Large intestine (tissue), 3 donors: ENCODE results near the gene TMEM175. TPM values are rescaled to one million over a fixed set of nuclear protein-coding genes. Genes with fewer than 3 reads are reported as not detected.

Source experiments
- DNase-seq, 2 donors: peaks; one replicate each; pipeline versions ENCODE4 v3.0.0 to v3.0.0-alpha.2; 2013
- H3K27ac ChIP-seq: one replicate; pipeline ENCODE4 v1.5.1; 2013; ENCODE audit warnings: low read length
- H3K27me3 ChIP-seq: 2 replicates; pipeline ENCODE4 v1.6.1; 2013; ENCODE audit warnings: low read length; ENCODE audit not compliant: control insufficient read depth, insufficient read depth
- H3K36me3 ChIP-seq: 2 replicates; pipeline ENCODE4 v1.6.1; 2013; ENCODE audit warnings: low read length; ENCODE audit not compliant: control insufficient read depth, insufficient read depth
- H3K4me1 ChIP-seq: one replicate; pipeline ENCODE4 v1.6.1; 2013; ENCODE audit warnings: low read length; ENCODE audit not compliant: control insufficient read depth, insufficient read depth
- H3K4me3 ChIP-seq: one replicate; pipeline ENCODE4 v1.5.1; 2013; ENCODE audit warnings: low read length
- H3K9me3 ChIP-seq: one replicate; pipeline ENCODE4 v1.6.1; 2013; ENCODE audit warnings: mild to moderate bottlenecking, low read depth, low read length, moderate library complexity; ENCODE audit not compliant: control insufficient read depth
- WGBS: methylation state at CpG from one replicate; pipeline ENCODE4 v1.1.5; 2013; ENCODE audit warnings: low lambda C conversion rate; ENCODE audit not compliant: insufficient coverage; 5-methylcytosine and 5-hydroxymethylcytosine counted together
- polyA plus RNA-seq: library from polyadenylated mRNA; unstranded; fragments of 120-200 nt; gene quantifications from one replicate; pipeline ENCODE4 v1.2.1, GENCODE V29; 2013

The TMEM175 gene
- polyA plus RNA-seq, 1 donor = 28.4 TPM

- H3K4me3 ChIP-seq = no peak overlapping the region
- H3K27ac ChIP-seq = no peak overlapping the region
- H3K4me1 ChIP-seq = no peaks in the 10 kb centered on the region
- H3K27me3 ChIP-seq = no peaks in the 10 kb centered on the region
- no CpG with 5 or more reads among the region's 35 CpGs for WGBS
- H3K9me3 ChIP-seq = peaks cover 8% of the 10 kb centered on the region
- no peak for DNase-seq
- peaks cover 51% of the 10 kb centered on the region for H3K36me3 ChIP-seq
Measured at GRCh38 chr4:907691-908425, 24.4 kb upstream of the TMEM175 start.

DNA sequence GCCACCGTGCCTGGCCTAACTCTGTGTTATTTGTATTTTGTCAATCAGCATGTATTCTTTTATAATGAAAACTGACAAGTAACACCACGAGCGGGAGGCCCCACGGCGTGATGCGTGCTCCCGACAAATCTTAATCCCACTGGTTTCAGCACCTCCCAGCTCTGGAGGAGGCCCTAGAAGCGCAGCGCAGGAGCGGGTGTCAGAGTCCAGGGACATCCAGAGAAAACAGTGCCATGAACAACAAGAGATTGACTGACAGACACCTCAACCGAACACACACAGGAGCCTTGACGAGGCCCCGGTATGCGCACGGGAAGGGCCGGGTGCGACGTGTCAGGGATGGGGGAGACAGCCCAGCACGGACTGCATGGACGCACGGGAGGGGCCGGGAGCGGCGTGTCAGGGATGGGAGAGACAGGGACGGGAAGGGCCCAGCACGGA lies 23.1 kb upstream of the TMEM175 start:
- no peak overlapping the region for H3K4me3 ChIP-seq
- no peak for DNase-seq
- peaks cover 8% of the 10 kb centered on the region for H3K9me3 ChIP-seq
- 100% methylated on average over 3 of the region's 26 CpGs for WGBS
- peaks cover 47% of the 10 kb centered on the region for H3K36me3 ChIP-seq
- no peak overlapping the region for H3K27ac ChIP-seq
- no peaks in the 10 kb centered on the region for H3K27me3 ChIP-seq
- no peaks in the 10 kb centered on the region for H3K4me1 ChIP-seq

DNA sequence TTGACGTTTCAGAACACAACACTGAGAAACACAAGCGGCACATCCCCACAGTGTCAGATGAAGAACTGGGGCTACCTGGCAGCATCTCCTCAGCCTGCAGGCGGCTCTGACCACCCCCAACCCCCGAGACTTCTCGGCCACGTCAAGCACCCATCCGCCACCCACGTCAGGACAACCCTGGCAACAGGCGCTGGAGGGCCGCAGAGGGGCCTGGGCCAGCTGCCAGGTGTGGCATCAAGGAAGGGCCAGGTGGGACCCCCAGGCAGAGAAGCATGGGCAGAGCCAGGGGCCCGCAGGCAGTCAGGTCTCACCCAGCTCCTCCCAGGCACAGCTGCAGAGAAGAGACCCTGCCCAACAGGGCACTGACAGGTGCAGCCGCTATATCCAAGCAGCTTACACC lies 22.4 kb upstream of the TMEM175 start:
- no peaks in the 10 kb centered on the region for H3K4me1 ChIP-seq
- no peak overlapping the region for H3K27ac ChIP-seq
- H3K4me3 ChIP-seq = no peak overlapping the region
- H3K9me3 ChIP-seq = peaks cover 8% of the 10 kb centered on the region
- H3K36me3 ChIP-seq = peaks cover 47% of the 10 kb centered on the region
- no peak for DNase-seq
- no peaks in the 10 kb centered on the region for H3K27me3 ChIP-seq
- no CpG with 5 or more reads among the region's 12 CpGs for WGBS

DNA sequence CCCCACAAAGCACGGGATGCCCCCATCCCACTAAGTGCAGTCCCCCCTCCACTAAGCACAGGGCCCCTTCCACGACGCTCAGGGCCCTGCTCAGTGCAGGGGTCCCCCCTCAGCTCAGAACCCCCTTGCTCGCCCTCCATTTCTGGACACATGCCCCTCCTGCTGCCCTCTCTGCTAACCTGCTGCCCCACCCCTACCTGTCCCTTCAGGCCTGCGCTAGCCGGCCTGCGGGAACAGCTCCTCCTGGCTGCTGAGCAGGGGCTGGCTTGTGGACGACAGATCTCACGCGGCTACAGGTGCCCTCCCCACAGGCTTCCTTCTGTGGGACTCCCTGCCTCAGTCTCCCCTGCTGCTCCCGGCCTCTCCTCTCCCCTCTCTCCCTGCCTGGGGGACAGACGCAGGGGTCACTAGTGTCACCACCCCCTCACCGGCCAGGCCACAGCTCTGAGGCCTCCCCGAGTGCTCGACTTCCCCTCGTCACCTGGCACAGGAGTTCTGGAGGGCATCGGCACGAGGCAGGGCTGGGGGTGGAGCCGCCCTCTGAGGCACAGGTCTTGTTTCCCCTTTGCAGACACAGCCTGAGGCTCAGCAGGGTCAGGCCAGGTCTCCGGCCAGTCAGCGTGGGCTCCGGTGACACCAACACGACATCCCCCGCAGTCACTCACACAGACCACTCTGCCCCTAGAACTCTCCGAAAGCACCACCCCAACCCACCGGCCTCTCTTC lies 21.7 kb upstream of the TMEM175 start:
- Histone ChIP-seq H3K9me3 (peaks cover 4% of the 10 kb centered on the region), H3K36me3 (peaks cover 47% of the 10 kb centered on the region), H3K27me3 (no peaks in the 10 kb centered on the region), H3K4me1 (no peaks in the 10 kb centered on the region), H3K27ac (no peak overlapping the region), H3K4me3 (no peak overlapping the region)
- 100% methylated on average over 3 of the region's 26 CpGs for WGBS
- DNase-seq = no peak

GRCh38 chr4:911221-911751 lies 21.0 kb upstream of the TMEM175 start:
- DNase-seq = no peak
- Histone ChIP-seq H3K36me3 (peaks cover 43% of the 10 kb centered on the region), H3K9me3 (no peaks in the 10 kb centered on the region), H3K27me3 (no peaks in the 10 kb centered on the region), H3K27ac (no peak overlapping the region), H3K4me3 (no peak overlapping the region), H3K4me1 (no peaks in the 10 kb centered on the region)
- WGBS = no CpG with 5 or more reads among the region's 23 CpGs

DNA sequence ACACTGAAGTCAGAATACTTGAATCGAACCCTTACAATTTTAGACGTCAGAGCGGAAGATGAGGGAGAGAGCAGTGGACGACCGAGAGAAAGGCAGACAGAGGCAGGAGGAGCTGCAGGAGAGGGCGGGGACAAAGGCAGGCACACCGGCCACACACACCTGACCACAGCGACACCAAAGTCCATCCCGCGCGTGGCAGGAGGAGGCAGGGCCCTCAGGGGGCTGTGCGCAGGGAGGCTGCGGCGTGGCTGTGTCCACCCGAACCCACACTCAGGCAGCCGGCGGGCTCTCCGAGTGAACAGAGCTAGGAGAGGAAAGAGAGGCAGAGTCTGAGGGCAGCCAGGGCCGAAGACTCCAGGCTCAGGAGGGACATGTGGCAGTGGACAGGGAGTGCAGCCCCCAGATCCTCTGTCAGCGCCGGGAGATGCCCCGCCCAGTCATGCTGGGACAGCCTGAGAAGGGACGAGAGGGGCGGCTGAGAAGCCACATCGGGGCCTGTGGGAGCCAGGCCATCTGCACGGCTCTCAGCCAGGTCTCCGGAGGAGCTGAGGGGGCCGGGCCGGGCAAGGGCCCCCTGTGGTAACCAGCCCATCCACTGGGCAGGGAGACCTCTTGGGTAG lies 20.3 kb upstream of the TMEM175 start:
- no CpG with 5 or more reads among the region's 29 CpGs for WGBS
- Histone ChIP-seq H3K27ac (no peak overlapping the region), H3K27me3 (no peaks in the 10 kb centered on the region), H3K4me3 (no peak overlapping the region), H3K4me1 (no peaks in the 10 kb centered on the region), H3K9me3 (no peaks in the 10 kb centered on the region), H3K36me3 (peaks cover 43% of the 10 kb centered on the region)
- no peak for DNase-seq

- Histone ChIP-seq H3K36me3 (peaks cover 42% of the 10 kb centered on the region), H3K9me3 (no peaks in the 10 kb centered on the region), H3K4me3 (no peak overlapping the region), H3K4me1 (no peaks in the 10 kb centered on the region), H3K27ac (no peak overlapping the region), H3K27me3 (no peaks in the 10 kb centered on the region)
- no CpG with 5 or more reads among the region's 19 CpGs for WGBS
- DNase-seq = no peak
Measured at GRCh38 chr4:912548-913279, 19.5 kb upstream of the TMEM175 start.

DNA sequence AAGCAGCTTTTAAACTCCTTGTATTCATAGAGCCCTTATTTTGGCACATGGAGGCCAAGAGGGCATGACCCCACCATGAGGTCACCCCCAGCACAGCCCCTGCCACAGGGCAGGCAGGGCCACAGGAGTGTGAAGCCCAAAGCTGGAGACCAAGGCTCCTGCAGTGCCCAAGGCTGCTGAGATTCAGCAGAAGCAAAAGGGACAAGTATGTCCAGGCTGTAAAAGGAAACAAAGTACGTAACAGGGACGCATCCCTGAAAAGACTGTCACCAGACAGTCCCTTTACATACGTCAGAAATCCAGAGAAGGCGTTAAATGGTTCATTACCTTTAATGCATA lies 19.0 kb upstream of the TMEM175 start:
- WGBS = 90% methylated on average over 2 of the region's 4 CpGs
- DNase-seq = no peak
- peaks cover 39% of the 10 kb centered on the region for H3K36me3 ChIP-seq

GRCh38 chr4:914531-914930 lies 17.7 kb upstream of the TMEM175 start:
- no CpG with 5 or more reads among the region's 21 CpGs for WGBS
- H3K27me3 ChIP-seq = no peaks in the 10 kb centered on the region
- H3K27ac ChIP-seq = no peak overlapping the region
- H3K36me3 ChIP-seq = peaks cover 33% of the 10 kb centered on the region
- H3K4me1 ChIP-seq = no peaks in the 10 kb centered on the region
- H3K9me3 ChIP-seq = peaks cover 2% of the 10 kb centered on the region
- H3K4me3 ChIP-seq = no peak overlapping the region
- DNase-seq = no peak

More for the DNA sequence above, 19.0 kb upstream of the TMEM175 start:
- no peaks in the 10 kb centered on the region for H3K9me3 ChIP-seq
- no peak overlapping the region for H3K27ac ChIP-seq
- no peaks in the 10 kb centered on the region for H3K4me1 ChIP-seq
- H3K4me3 ChIP-seq = no peak overlapping the region
- H3K27me3 ChIP-seq = no peaks in the 10 kb centered on the region

DNA sequence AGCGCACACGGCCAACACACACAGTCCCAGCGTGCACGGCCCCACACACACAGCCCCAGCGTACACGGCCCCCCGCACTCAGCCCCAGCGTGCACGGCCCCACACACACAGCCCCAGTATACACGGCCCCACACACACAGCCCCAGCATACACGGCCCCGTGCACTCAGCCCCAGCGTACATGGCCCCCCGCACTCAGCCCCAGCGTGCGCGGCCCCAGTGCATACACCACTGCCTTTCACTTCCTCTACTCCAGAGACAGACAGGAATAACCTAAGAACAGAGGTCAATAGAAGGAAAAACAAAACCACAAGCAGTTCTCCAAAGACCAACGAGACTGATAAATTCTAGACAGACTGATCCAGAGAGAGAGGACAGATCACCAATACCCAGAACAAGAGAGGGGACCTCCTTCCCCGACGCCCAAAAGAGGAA lies 17.2 kb upstream of the TMEM175 start:
- DNase-seq = no peak
- Histone ChIP-seq H3K27ac (no peak overlapping the region), H3K4me3 (no peak overlapping the region)

More for the DNA sequence above, 17.2 kb upstream of the TMEM175 start:
- H3K36me3 ChIP-seq = peaks cover 29% of the 10 kb centered on the region
- H3K4me1 ChIP-seq = no peaks in the 10 kb centered on the region
- H3K27me3 ChIP-seq = no peaks in the 10 kb centered on the region
- WGBS = no CpG with 5 or more reads among the region's 20 CpGs
- H3K9me3 ChIP-seq = peaks cover 2% of the 10 kb centered on the region
